ENCODE data around the gene DNAJC4. TPM values are rescaled to one million over a fixed set of nuclear protein-coding genes. Genes with fewer than 3 reads are reported as not detected.

The DNAJC4 gene
- total RNA-seq, 1 donor from 2014 or later, result 11.8 TPM

GRCh38 chr11:64229090-64229743, 1.1 kb upstream of the DNAJC4 start:
- DNase-seq (ENCODE audit: low read depth, low spot score), result no peak

GRCh38 chr11:64229744-64230170, 591 bp upstream of the DNAJC4 start:
- DNase-seq (ENCODE audit: low read depth, low spot score), result no peak

GRCh38 chr11:64230985-64231365, 627 bp downstream of the DNAJC4 start:
- no peak for DNase-seq (ENCODE audit: low read depth, low spot score)

GRCh38 chr11:64231546-64231945, 1.2 kb downstream of the DNAJC4 start:
- no peak for DNase-seq (ENCODE audit: low read depth, low spot score)

- no peak for DNase-seq (ENCODE audit: low read depth, low spot score)
These were observed 2.0 kb downstream of the DNAJC4 start for GRCh38 chr11:64232182-64232966.

- DNase-seq (ENCODE audit: low read depth, low spot score), result no peak
These were observed 2.6 kb downstream of the DNAJC4 start for GRCh38 chr11:64232967-64233315.

- no peak for DNase-seq (ENCODE audit: low read depth, low spot score)
These were observed 3.7 kb downstream of the DNAJC4 start, which contains the start of gene VEGFB for GRCh38 chr11:64233913-64234586. VEGFB (plus strand) TSS chr11:64234584; CDS start chr11:64234834, 250 bp downstream.

- no peak for DNase-seq (ENCODE audit: low read depth, low spot score)
These were observed 4.5 kb downstream of the DNAJC4 start for GRCh38 chr11:64234647-64235379.

GRCh38 chr11:64235437-64236161, 5.3 kb downstream of the DNAJC4 start:
- DNase-seq (ENCODE audit: low read depth, low spot score), result no peak

- DNase-seq (ENCODE audit: low read depth, low spot score), result no peak
These were observed 7.2 kb downstream of the DNAJC4 start for GRCh38 chr11:64237484-64237951.

- DNase-seq (ENCODE audit: low read depth, low spot score), result no peak
These were observed 7.7 kb downstream of the DNAJC4 start for GRCh38 chr11:64238076-64238475.

GRCh38 chr11:64238999-64239398, 8.7 kb downstream of the DNAJC4 start:
- DNase-seq (ENCODE audit: low read depth, low spot score), result no peak

- no peak for DNase-seq (ENCODE audit: low read depth, low spot score)
These were observed 9.5 kb downstream of the DNAJC4 start for GRCh38 chr11:64239662-64240434.

- DNase-seq (ENCODE audit: low read depth, low spot score), result peak; percentile 80
These were observed 10.3 kb downstream of the DNAJC4 start, which contains the start of gene FKBP2 for GRCh38 chr11:64240435-64241240. FKBP2 (plus strand) TSS chr11:64241095; CDS start chr11:64242388, 1,293 bp downstream.

- peak; percentile 97 for DNase-seq (ENCODE audit: low read depth, low spot score)
These were observed 10.8 kb downstream of the DNAJC4 start for GRCh38 chr11:64241241-64241490.

GRCh38 chr11:64241491-64242374, 11.4 kb downstream of the DNAJC4 start:
- no peak for DNase-seq (ENCODE audit: low read depth, low spot score)

GRCh38 chr11:64243236-64243854, 13.0 kb downstream of the DNAJC4 start:
- no peak for DNase-seq (ENCODE audit: low read depth, low spot score)

- no peak for DNase-seq (ENCODE audit: low read depth, low spot score)
These were observed 13.8 kb downstream of the DNAJC4 start for GRCh38 chr11:64244107-64244506.

All from pulmonary artery endothelial cell (primary cell).